ENCODE measurements around the gene TRIM38.

The TRIM38 gene

DNA sequence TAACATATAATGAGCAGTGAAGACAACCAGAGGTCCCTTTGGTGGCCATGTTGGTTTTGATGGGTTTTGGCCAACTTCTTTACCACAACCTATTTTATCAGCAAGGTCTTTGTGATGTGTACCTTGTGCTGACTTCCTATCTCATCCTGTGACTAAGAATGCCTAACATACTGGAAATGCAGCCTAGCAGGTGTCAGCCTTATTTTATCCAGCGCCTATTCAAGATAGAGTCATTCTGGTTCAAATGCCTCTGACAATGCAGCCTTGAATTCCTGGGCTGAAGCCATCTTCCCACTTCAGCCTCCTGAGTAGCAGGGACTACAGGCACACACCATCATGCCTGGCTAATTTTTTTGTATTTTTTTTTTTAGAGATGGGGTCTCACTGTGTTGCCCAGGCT is 7.8 kb upstream of the TRIM38 start:
- no peak for TF ChIP-seq OSR1 (CRISPR knock-in tag; IDR thresholded peaks at IDR 0.05)
- TF ChIP-seq ZFP3 (CRISPR knock-in tag; IDR thresholded peaks at IDR 0.05) = no peak
- no peak for TF ChIP-seq RARB (CRISPR knock-in tag; IDR thresholded peaks at IDR 0.05)
- no peak for TF ChIP-seq ZC3H10 (CRISPR knock-in tag; IDR thresholded peaks at IDR 0.05)
- TF ChIP-seq ZNF565 (CRISPR knock-in tag; conservative IDR thresholded peaks at IDR 0.05; ENCODE audit: low read depth) = no peak
- TF ChIP-seq ARNTL (CRISPR knock-in tag; IDR thresholded peaks at IDR 0.05; ENCODE audit: borderline replicate concordance, low read depth) = no peak
- TF ChIP-seq CSDC2 (CRISPR knock-in tag; IDR thresholded peaks at IDR 0.05) = no peak
- TF ChIP-seq, protein P1, sequence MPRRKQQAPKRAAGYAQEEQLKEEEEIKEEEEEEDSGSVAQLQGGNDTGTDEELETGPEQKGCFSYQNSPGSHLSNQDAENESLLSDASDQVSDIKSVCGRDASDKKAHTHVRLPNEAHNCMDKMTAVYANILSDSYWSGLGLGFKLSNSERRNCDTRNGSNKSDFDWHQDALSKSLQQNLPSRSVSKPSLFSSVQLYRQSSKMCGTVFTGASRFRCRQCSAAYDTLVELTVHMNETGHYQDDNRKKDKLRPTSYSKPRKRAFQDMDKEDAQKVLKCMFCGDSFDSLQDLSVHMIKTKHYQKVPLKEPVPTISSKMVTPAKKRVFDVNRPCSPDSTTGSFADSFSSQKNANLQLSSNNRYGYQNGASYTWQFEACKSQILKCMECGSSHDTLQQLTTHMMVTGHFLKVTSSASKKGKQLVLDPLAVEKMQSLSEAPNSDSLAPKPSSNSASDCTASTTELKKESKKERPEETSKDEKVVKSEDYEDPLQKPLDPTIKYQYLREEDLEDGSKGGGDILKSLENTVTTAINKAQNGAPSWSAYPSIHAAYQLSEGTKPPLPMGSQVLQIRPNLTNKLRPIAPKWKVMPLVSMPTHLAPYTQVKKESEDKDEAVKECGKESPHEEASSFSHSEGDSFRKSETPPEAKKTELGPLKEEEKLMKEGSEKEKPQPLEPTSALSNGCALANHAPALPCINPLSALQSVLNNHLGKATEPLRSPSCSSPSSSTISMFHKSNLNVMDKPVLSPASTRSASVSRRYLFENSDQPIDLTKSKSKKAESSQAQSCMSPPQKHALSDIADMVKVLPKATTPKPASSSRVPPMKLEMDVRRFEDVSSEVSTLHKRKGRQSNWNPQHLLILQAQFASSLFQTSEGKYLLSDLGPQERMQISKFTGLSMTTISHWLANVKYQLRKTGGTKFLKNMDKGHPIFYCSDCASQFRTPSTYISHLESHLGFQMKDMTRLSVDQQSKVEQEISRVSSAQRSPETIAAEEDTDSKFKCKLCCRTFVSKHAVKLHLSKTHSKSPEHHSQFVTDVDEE (CRISPR knock-in tag; IDR thresholded peaks at IDR 0.05) = no peak
- no peak for TF ChIP-seq TCF4 (CRISPR knock-in tag; IDR thresholded peaks at IDR 0.05; ENCODE audit: borderline replicate concordance)
- no peak for TF ChIP-seq SNAI2 (CRISPR knock-in tag; IDR thresholded peaks at IDR 0.05)
- TF ChIP-seq TOX (CRISPR knock-in tag; IDR thresholded peaks at IDR 0.05; ENCODE audit: borderline replicate concordance) = no peak
- TF ChIP-seq ISL1 (CRISPR knock-in tag; IDR thresholded peaks at IDR 0.05) = no peak
- TF ChIP-seq, protein P2, sequence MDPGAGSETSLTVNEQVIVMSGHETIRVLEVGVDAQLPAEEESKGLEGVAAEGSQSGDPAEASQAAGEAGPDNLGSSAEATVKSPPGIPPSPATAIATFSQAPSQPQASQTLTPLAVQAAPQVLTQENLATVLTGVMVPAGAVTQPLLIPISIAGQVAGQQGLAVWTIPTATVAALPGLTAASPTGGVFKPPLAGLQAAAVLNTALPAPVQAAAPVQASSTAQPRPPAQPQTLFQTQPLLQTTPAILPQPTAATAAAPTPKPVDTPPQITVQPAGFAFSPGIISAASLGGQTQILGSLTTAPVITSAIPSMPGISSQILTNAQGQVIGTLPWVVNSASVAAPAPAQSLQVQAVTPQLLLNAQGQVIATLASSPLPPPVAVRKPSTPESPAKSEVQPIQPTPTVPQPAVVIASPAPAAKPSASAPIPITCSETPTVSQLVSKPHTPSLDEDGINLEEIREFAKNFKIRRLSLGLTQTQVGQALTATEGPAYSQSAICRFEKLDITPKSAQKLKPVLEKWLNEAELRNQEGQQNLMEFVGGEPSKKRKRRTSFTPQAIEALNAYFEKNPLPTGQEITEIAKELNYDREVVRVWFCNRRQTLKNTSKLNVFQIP (CRISPR knock-in tag; IDR thresholded peaks at IDR 0.05; ENCODE audit: borderline replicate concordance, low read depth) = no peak
- TF ChIP-seq BACH2 (CRISPR knock-in tag; IDR thresholded peaks at IDR 0.05; ENCODE audit: borderline replicate concordance) = no peak
- TF ChIP-seq, protein P3, sequence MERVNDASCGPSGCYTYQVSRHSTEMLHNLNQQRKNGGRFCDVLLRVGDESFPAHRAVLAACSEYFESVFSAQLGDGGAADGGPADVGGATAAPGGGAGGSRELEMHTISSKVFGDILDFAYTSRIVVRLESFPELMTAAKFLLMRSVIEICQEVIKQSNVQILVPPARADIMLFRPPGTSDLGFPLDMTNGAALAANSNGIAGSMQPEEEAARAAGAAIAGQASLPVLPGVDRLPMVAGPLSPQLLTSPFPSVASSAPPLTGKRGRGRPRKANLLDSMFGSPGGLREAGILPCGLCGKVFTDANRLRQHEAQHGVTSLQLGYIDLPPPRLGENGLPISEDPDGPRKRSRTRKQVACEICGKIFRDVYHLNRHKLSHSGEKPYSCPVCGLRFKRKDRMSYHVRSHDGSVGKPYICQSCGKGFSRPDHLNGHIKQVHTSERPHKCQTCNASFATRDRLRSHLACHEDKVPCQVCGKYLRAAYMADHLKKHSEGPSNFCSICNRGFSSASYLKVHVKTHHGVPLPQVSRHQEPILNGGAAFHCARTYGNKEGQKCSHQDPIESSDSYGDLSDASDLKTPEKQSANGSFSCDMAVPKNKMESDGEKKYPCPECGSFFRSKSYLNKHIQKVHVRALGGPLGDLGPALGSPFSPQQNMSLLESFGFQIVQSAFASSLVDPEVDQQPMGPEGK (CRISPR knock-in tag; IDR thresholded peaks at IDR 0.05; ENCODE audit: borderline replicate concordance) = no peak
- no peak for TF ChIP-seq PPARA (CRISPR knock-in tag; IDR thresholded peaks at IDR 0.05; ENCODE audit: borderline replicate concordance)
- no peak for TF ChIP-seq ZNF8 (CRISPR knock-in tag; IDR thresholded peaks at IDR 0.05)
- ATAC-seq = no peak

DNA sequence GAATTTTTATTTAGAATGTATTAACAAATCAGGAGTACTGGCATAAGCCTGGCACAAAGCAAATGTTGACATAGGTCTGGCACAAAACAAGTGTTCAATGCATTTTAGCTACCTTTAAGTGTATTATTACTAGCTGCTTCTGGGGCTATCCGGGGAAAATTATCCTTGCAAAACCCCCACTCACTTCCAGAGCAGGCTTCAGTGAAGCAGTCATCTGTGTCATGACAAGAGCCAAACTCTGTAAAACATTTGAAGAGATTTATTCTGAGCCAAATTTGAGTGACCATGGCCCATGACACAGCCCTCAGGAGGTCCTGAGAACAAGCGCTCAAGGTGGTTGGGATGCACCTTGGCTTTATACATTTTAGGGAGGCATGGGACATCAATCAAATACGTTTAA is 6.4 kb upstream of the TRIM38 start:
- TF ChIP-seq ZNF8 (CRISPR knock-in tag; IDR thresholded peaks at IDR 0.05) (no peak), ESRRG (CRISPR knock-in tag; IDR thresholded peaks at IDR 0.05) (no peak), GLIS3 (CRISPR knock-in tag; IDR thresholded peaks at IDR 0.05) (no peak), ISL1 (CRISPR knock-in tag; IDR thresholded peaks at IDR 0.05) (no peak), BACH2 (CRISPR knock-in tag; IDR thresholded peaks at IDR 0.05; ENCODE audit: borderline replicate concordance) (no peak), SNAI2 (CRISPR knock-in tag; IDR thresholded peaks at IDR 0.05) (no peak), CSDC2 (CRISPR knock-in tag; IDR thresholded peaks at IDR 0.05) (no peak), ZNF70 (CRISPR knock-in tag; IDR thresholded peaks at IDR 0.05) (no peak), ZC3H10 (CRISPR knock-in tag; IDR thresholded peaks at IDR 0.05) (no peak), OSR1 (CRISPR knock-in tag; IDR thresholded peaks at IDR 0.05) (no peak), ZNF565 (CRISPR knock-in tag; conservative IDR thresholded peaks at IDR 0.05; ENCODE audit: low read depth) (no peak), ZFP30 (CRISPR knock-in tag; IDR thresholded peaks at IDR 0.05) (no peak)
- TF ChIP-seq, protein P3 (CRISPR knock-in tag; IDR thresholded peaks at IDR 0.05; ENCODE audit: borderline replicate concordance) = no peak
- TF ChIP-seq, protein P1 (CRISPR knock-in tag; IDR thresholded peaks at IDR 0.05) = no peak
- TF ChIP-seq, protein P4, sequence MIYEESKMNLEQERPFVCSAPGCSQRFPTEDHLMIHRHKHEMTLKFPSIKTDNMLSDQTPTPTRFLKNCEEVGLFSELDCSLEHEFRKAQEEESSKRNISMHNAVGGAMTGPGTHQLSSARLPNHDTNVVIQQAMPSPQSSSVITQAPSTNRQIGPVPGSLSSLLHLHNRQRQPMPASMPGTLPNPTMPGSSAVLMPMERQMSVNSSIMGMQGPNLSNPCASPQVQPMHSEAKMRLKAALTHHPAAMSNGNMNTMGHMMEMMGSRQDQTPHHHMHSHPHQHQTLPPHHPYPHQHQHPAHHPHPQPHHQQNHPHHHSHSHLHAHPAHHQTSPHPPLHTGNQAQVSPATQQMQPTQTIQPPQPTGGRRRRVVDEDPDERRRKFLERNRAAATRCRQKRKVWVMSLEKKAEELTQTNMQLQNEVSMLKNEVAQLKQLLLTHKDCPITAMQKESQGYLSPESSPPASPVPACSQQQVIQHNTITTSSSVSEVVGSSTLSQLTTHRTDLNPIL (CRISPR knock-in tag; IDR thresholded peaks at IDR 0.05; ENCODE audit: low read depth) = no peak
- TF ChIP-seq, protein P2 (CRISPR knock-in tag; IDR thresholded peaks at IDR 0.05; ENCODE audit: borderline replicate concordance, low read depth) = no peak
- ATAC-seq = no peak

Measured in SK-N-SH treated with all-trans-retinoic acid at 6 μM for 48 hours (cell line).